Neural cell (in vitro differentiated cells): ENCODE results near the gene MARS1.

ENCODE experiments used
- CTCF ChIP-seq: fragments of 450-650 bp; IDR thresholded peaks from 2 replicates; pipeline ENCODE4 v1.5.1; 2014; ENCODE audit warnings: antibody characterized with exemption, mild to moderate bottlenecking, moderate library complexity; ENCODE audit not compliant: poor library complexity, severe bottlenecking
- EP300 ChIP-seq: fragments of 450-650 bp; conservative IDR thresholded peaks from 2 replicates; pipeline ENCODE4 v1.6.1; 2014; ENCODE audit warnings: antibody characterized with exemption, mild to moderate bottlenecking, moderate library complexity; ENCODE audit not compliant: poor library complexity, severe bottlenecking
- EZH2 ChIP-seq: fragments of 200-600, 300-800 bp; shearing (Covaris generic), sonication (generic); IDR thresholded peaks from 2 replicates; pipeline ENCODE4 v1.6.1; 2014; ENCODE audit warnings: antibody characterized with exemption, low read length, borderline replicate concordance, mild to moderate bottlenecking; ENCODE audit not compliant: insufficient read depth, poor library complexity, severe bottlenecking
- MXI1 ChIP-seq: fragments of 450-650 bp; conservative IDR thresholded peaks from 2 replicates; pipeline ENCODE4 v1.6.1; 2014; ENCODE audit warnings: antibody characterized with exemption, mild to moderate bottlenecking; ENCODE audit not compliant: poor library complexity, severe bottlenecking
- POLR2AphosphoS5 ChIP-seq: IDR thresholded peaks from 2 replicates; pipeline ENCODE4 v1.6.1; 2012
- RAD21 ChIP-seq: fragments of 450-650 bp; conservative IDR thresholded peaks from 2 replicates; pipeline ENCODE4 v1.6.1; 2014; ENCODE audit warnings: antibody characterized with exemption, mild to moderate bottlenecking, moderate library complexity
- SMC3 ChIP-seq: fragments of 450-650 bp; conservative IDR thresholded peaks from 2 replicates; pipeline ENCODE4 v1.6.1; 2014; ENCODE audit warnings: antibody characterized with exemption, mild to moderate bottlenecking, moderate library complexity; ENCODE audit not compliant: poor library complexity
- TAF1 ChIP-seq: IDR thresholded peaks from 2 replicates; pipeline ENCODE4 v1.6.1; 2012; ENCODE audit warnings: low read depth
- TF ChIP-seq, protein P1 (sequence below): IDR thresholded peaks from 2 replicates; pipeline ENCODE4 v1.6.1; 2012; ENCODE audit warnings: borderline replicate concordance

- TF ChIP-seq EP300 (no peak), CTCF (no peak), POLR2AphosphoS5 (no peak), EZH2 (no peak), TAF1 (no peak), MXI1 (no peak), SMC3 (no peak), RAD21 (no peak)
- TF ChIP-seq, protein P1, sequence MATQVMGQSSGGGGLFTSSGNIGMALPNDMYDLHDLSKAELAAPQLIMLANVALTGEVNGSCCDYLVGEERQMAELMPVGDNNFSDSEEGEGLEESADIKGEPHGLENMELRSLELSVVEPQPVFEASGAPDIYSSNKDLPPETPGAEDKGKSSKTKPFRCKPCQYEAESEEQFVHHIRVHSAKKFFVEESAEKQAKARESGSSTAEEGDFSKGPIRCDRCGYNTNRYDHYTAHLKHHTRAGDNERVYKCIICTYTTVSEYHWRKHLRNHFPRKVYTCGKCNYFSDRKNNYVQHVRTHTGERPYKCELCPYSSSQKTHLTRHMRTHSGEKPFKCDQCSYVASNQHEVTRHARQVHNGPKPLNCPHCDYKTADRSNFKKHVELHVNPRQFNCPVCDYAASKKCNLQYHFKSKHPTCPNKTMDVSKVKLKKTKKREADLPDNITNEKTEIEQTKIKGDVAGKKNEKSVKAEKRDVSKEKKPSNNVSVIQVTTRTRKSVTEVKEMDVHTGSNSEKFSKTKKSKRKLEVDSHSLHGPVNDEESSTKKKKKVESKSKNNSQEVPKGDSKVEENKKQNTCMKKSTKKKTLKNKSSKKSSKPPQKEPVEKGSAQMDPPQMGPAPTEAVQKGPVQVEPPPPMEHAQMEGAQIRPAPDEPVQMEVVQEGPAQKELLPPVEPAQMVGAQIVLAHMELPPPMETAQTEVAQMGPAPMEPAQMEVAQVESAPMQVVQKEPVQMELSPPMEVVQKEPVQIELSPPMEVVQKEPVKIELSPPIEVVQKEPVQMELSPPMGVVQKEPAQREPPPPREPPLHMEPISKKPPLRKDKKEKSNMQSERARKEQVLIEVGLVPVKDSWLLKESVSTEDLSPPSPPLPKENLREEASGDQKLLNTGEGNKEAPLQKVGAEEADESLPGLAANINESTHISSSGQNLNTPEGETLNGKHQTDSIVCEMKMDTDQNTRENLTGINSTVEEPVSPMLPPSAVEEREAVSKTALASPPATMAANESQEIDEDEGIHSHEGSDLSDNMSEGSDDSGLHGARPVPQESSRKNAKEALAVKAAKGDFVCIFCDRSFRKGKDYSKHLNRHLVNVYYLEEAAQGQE = no peak
These were observed 65.0 kb downstream of the MARS1 start for GRCh38 chr12:57552835-57553313.
